Upper lobe of left lung (tissue), 6 donors: ENCODE results near the gene HOXA6. TPM values are rescaled to one million over a fixed set of nuclear protein-coding genes. Genes with fewer than 3 reads are reported as not detected.

ENCODE experiments used
- ATAC-seq, 2 donors: fragments of 200-7000 bp; cut with Tn5 transposase; one replicate each; pipeline ENCODE4 v1.9.1; 2022; ENCODE audit warnings: mild to moderate bottlenecking in 2 of 2, moderate library complexity in 2 of 2; ENCODE audit not compliant: low FRiP score in 2 of 2
- DNase-seq, 2 donors: peaks; one replicate each; pipeline ENCODE4 v3.0.0-alpha.2; 2019 to 2020
- H3K27ac ChIP-seq, 4 donors: fragments of 200-600 bp; sonication (generic); one replicate each; pipeline ENCODE4 v1.5.1; 2016 to 2019
- H3K27me3 ChIP-seq, 4 donors: fragments of 200-600 bp; sonication (generic); one replicate each; pipeline ENCODE4 v1.5.1; 2017 to 2019
- H3K36me3 ChIP-seq, 4 donors: fragments of 200-600 bp; sonication (generic); one replicate each; pipeline ENCODE4 v1.5.1; 2016 to 2019
- H3K4me1 ChIP-seq, 4 donors: fragments of 200-600 bp; sonication (generic); one replicate each; pipeline ENCODE4 v1.5.1; 2018 to 2019
- H3K4me3 ChIP-seq, 4 donors: fragments of 200-600 bp; sonication (generic); one replicate each; pipeline ENCODE4 v1.5.1; 2017 to 2019; ENCODE audit warnings: mild to moderate bottlenecking in 2 of 4, moderate library complexity in 1 of 4
- H3K9me3 ChIP-seq, 4 donors: fragments of 200-600 bp; sonication (generic); one replicate each; pipeline ENCODE4 v1.5.1; 2018 to 2019
- CTCF ChIP-seq, 6 experiments: fragments of 450-650 bp in 4 of 6; fragments of 200-600 bp in 2 of 6; sonication (generic) in 2 of 6; IDR thresholded peaks; one replicate each; pipeline ENCODE4 v1.5.1; 2016 to 2019; ENCODE audit warnings: antibody characterized with exemption in 6 of 6
- EP300 ChIP-seq, 4 donors: sonication (generic); formaldehyde crosslinking; IDR thresholded peaks; one replicate each; pipeline ENCODE4 v1.5.1; 2017; ENCODE audit warnings: antibody characterized with exemption in 4 of 4, control low read depth in 2 of 4
- POLR2A ChIP-seq, 4 donors: fragments of 450-650 bp; IDR thresholded peaks; one replicate each; pipeline ENCODE4 v1.5.1; 2016 to 2017; ENCODE audit warnings: antibody characterized with exemption in 4 of 4, mild to moderate bottlenecking in 2 of 4
- POLR2AphosphoS5 ChIP-seq, 2 donors: sonication (generic); formaldehyde crosslinking; IDR thresholded peaks; one replicate each; pipeline ENCODE4 v1.5.1; 2017; ENCODE audit warnings: antibody characterized with exemption in 2 of 2
- WGBS, 2 donors: methylation state at CpG; one replicate each; pipeline ENCODE4 v1.1.5; 2017 to 2018; 5-methylcytosine and 5-hydroxymethylcytosine counted together
- total RNA-seq, 6 donors: library from RNA; depleted of rRNA in 4 of 6; stranded (reverse); fragments of >200 nt in 4 of 6; gene quantifications; one replicate each; pipeline versions ENCODE4 v1.1.0 to v1.2.1, GENCODE V29; 2016 to 2021
- donor health status: DM: no; HTN: no; CAD: no; lungs with moderate emphysema.
- donor health status: DM: no; HTN: yes; CAD: no; lungs with severe emphysema.

Gene HOXA6
- total RNA-seq, 6 donors from 2014 or later = 0.61 to 8.4 (median 4.0) TPM; not detected in 1

GRCh38 chr7:27153526-27153925 is 6.0 kb upstream of the HOXA6 start:
- H3K4me1 ChIP-seq = peaks cover 35 to 56% (median 48%) of the 10 kb centered on the region in 4 donors

GRCh38 chr7:27152816-27153442 is 5.4 kb upstream of the HOXA6 start:
- H3K4me3 ChIP-seq = peak overlapping the region in 2 of 4 donors; percentile 62 to 74
- peak; percentile 19 to 56 for DNase-seq
- WGBS, 2 donors = 21 to 63% methylated on average over 8 to 21 of the region's 22 CpGs
- no peaks in the 10 kb centered on the region for H3K36me3 ChIP-seq
- no peaks in the 10 kb centered on the region for H3K9me3 ChIP-seq
- peak overlapping the region; percentile 84 to 95 (median 88) for H3K27ac ChIP-seq
- peaks cover 0 to 80% (median 44%) of the 10 kb centered on the region in 4 donors for H3K27me3 ChIP-seq
- ATAC-seq = no peak
- no peak for TF ChIP-seq POLR2AphosphoS5 (IDR thresholded peaks at IDR 0.05)
- TF ChIP-seq CTCF (IDR thresholded peaks at IDR 0.05) = no peak
- no peak for TF ChIP-seq EP300 (IDR thresholded peaks at IDR 0.05)
- no peak for TF ChIP-seq POLR2A (IDR thresholded peaks at IDR 0.05)
- peaks cover 38 to 60% (median 52%) of the 10 kb centered on the region in 4 donors for H3K4me1 ChIP-seq

More at GRCh38 chr7:27153526-27153925, 6.0 kb upstream of the HOXA6 start:
- 67 to 71% methylated on average over 3 of the region's 3 CpGs for WGBS, 2 donors
- peak in 1 of 2 donors; percentile 10 for DNase-seq
- Histone ChIP-seq H3K9me3 (no peaks in the 10 kb centered on the region), H3K36me3 (no peaks in the 10 kb centered on the region), H3K27me3 (peaks cover 0 to 79% (median 44%) of the 10 kb centered on the region in 4 donors), H3K27ac (no peak overlapping the region), H3K4me3 (no peak overlapping the region)
- ATAC-seq = no peak
- TF ChIP-seq EP300 (IDR thresholded peaks at IDR 0.05) (no peak), POLR2A (IDR thresholded peaks at IDR 0.05) (no peak), CTCF (IDR thresholded peaks at IDR 0.05) (no peak), POLR2AphosphoS5 (IDR thresholded peaks at IDR 0.05) (no peak)

- TF ChIP-seq CTCF (IDR thresholded peaks at IDR 0.05) (no peak), EP300 (IDR thresholded peaks at IDR 0.05) (no peak), POLR2A (IDR thresholded peaks at IDR 0.05) (peak in 1 of 4 donors; percentile 17)
- ATAC-seq (no peak), DNase-seq (peak in 1 of 2 donors; percentile 86)
- WGBS, 2 donors = 11 to 23% methylated on average over 46 to 52 of the region's 53 CpGs
- peaks cover 46 to 68% (median 56%) of the 10 kb centered on the region in 4 donors for H3K4me1 ChIP-seq
- no peaks in the 10 kb centered on the region for H3K9me3 ChIP-seq
- peak within 1 kb of the TSS; percentile 10 to 74 (median 46) for H3K4me3 ChIP-seq
- H3K27ac ChIP-seq = peak within 1 kb of the TSS; percentile 84 to 95 (median 88)
- peaks cover 0 to 80% (median 43%) of the 10 kb centered on the region in 4 donors for H3K27me3 ChIP-seq
- H3K36me3 ChIP-seq = no peaks in the 10 kb centered on the region
Observed at GRCh38 chr7:27151931-27152815, 4.6 kb upstream of the HOXA6 start, which contains the start of gene HOXA3. HOXA3 (minus strand) TSS chr7:27152583; CDS start chr7:27110640, 41,943 bp downstream.

DNA sequence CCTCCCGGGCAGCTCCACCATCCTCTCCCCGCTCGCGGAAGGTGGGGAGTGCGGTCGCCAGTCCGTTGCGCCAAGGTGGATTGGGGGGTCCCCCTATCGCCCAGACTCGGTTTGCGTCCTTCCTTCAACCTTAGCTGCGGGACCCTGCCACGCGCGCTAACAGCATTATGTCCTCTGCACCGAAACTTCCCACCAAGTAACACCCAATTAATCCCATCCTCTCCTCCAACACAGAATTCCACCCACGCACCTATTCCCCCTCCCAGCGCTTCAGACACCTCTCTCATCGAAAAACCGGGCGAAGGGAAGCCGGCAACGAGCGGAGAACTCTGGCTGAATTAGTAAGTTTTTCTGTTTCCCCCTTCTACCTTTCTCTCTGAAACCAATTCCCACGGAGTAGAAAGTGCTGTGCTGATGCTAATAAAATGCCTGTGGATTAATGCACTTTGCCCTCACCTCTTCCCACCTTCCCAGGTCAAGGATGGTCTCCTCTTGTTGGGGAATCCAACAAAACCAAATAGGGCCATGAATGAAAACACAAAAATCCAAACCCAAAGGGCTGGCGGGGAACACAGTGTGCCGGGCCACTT is 3.9 kb upstream of the HOXA6 start:
- peak overlapping the region; percentile 84 to 95 (median 88) for H3K27ac ChIP-seq
- 11% methylated on average over 19 to 27 of the region's 27 CpGs for WGBS, 2 donors
- H3K4me3 ChIP-seq = peak overlapping the region; percentile 10 to 74 (median 46)
- no peaks in the 10 kb centered on the region for H3K36me3 ChIP-seq
- DNase-seq (no peak), ATAC-seq (no peak)
- peaks cover 0 to 74% (median 40%) of the 10 kb centered on the region in 4 donors for H3K27me3 ChIP-seq
- peaks cover 44 to 61% (median 52%) of the 10 kb centered on the region in 4 donors for H3K4me1 ChIP-seq
- TF ChIP-seq EP300 (IDR thresholded peaks at IDR 0.05) = no peak
- no peak for TF ChIP-seq POLR2A (IDR thresholded peaks at IDR 0.05)
- no peak for TF ChIP-seq POLR2AphosphoS5 (IDR thresholded peaks at IDR 0.05)
- no peak for TF ChIP-seq CTCF (IDR thresholded peaks at IDR 0.05)
- H3K9me3 ChIP-seq = no peaks in the 10 kb centered on the region
